ENCODE data around the gene P4HTM.

Gene P4HTM

DNA sequence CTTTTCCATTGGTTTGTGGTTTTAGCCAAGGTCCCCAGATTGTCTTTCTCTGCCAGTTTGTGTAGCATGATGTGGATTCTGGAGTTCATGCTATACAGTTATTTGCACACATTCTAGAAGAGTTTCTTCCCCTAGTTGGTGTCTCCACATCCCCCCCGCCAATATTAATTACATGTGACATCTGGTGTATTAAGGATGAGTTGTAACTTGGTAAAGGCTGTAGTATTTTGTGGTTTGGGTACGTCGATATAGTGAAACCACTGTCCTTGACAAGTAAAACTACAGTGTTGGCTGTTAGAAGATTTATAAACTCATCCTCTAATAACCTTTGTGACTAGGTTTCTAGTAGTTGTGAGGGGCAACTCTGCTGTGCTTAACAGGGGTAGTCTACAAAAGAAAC, 23.7 kb upstream of the P4HTM start:
- TF ChIP-seq, protein P1, sequence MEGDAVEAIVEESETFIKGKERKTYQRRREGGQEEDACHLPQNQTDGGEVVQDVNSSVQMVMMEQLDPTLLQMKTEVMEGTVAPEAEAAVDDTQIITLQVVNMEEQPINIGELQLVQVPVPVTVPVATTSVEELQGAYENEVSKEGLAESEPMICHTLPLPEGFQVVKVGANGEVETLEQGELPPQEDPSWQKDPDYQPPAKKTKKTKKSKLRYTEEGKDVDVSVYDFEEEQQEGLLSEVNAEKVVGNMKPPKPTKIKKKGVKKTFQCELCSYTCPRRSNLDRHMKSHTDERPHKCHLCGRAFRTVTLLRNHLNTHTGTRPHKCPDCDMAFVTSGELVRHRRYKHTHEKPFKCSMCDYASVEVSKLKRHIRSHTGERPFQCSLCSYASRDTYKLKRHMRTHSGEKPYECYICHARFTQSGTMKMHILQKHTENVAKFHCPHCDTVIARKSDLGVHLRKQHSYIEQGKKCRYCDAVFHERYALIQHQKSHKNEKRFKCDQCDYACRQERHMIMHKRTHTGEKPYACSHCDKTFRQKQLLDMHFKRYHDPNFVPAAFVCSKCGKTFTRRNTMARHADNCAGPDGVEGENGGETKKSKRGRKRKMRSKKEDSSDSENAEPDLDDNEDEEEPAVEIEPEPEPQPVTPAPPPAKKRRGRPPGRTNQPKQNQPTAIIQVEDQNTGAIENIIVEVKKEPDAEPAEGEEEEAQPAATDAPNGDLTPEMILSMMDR (IDR thresholded peaks at IDR 0.05; ENCODE audit: control extremely low read depth, extremely low read depth, low read depth, missing control alignments): no peak
- ChIA-PET CTCF (interaction anchor here (0.7 to 2.0 kb wide), 2 partner anchors 9 to 22 kb away, joined by 3 to 4 read pairs; no protein-coding TSS in a partner anchor), POLR2A (no interaction called here)

DNA sequence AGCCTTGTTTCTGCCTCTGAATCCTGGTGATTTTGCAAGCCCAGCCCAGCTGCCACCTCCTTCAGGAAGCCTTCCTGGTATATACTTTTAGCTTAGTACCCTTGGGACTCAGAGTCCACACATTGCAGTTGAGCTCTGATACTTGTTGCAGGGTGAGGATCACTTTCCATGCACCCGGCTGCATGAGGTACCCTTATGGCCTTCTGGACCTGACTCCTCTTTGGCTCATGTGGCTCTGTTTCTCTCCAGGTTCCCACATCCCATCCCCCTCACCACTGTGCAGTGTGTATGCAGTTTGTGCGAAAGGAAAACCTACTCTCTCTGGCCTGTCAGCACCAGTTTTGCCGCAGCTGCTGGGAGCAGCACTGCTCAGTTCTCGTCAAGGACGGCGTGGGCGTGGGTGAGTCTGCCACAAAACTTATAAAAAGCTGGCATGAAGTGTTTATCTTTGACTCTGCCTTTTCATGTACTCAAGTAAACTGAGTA, 23.1 kb upstream of the P4HTM start:
- TF ChIP-seq, protein P1 (IDR thresholded peaks at IDR 0.05; ENCODE audit: control extremely low read depth, extremely low read depth, low read depth, missing control alignments): no peak
- DNase-seq (ENCODE audit: extremely low spot score): no peak
- ChIA-PET CTCF (interaction anchor here (0.7 to 2.0 kb wide), 2 partner anchors 8 to 22 kb away, joined by 3 to 4 read pairs; no protein-coding TSS in a partner anchor), POLR2A (no interaction called here)

More for the DNA sequence above, 23.7 kb upstream of the P4HTM start:
- DNase-seq (ENCODE audit: extremely low spot score): no peak

DNA sequence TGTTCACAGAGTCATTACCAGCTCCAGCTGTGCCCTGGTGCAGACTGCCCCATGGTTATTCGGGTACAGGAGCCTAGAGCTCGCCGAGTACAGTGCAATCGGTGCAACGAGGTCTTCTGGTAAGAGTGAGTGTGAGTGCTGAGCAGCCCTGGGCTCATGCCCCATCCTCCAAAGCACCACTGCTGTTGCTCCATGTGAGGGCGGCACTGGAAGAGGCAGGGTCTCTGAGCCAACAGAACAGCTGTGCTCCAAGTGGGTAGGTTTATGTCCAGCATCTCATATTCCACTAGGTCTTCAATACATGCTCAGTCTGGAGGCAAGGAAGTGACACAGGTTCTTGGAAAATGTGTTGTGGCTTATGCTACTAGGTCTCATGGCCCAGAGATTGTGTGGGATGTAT, 19.5 kb upstream of the P4HTM start:
- TF ChIP-seq, protein P1 (IDR thresholded peaks at IDR 0.05; ENCODE audit: control extremely low read depth, extremely low read depth, low read depth, missing control alignments): no peak
- ChIA-PET CTCF (interaction anchor here (1.2 to 6.9 kb wide), 4 partner anchors 11 to 51 kb away, joined by 4 to 65 read pairs (median 6); partner anchors contain the start of genes ARIH2 and P4HTM), POLR2A (no interaction called here)
- DNase-seq (ENCODE audit: extremely low spot score): no peak

DNA sequence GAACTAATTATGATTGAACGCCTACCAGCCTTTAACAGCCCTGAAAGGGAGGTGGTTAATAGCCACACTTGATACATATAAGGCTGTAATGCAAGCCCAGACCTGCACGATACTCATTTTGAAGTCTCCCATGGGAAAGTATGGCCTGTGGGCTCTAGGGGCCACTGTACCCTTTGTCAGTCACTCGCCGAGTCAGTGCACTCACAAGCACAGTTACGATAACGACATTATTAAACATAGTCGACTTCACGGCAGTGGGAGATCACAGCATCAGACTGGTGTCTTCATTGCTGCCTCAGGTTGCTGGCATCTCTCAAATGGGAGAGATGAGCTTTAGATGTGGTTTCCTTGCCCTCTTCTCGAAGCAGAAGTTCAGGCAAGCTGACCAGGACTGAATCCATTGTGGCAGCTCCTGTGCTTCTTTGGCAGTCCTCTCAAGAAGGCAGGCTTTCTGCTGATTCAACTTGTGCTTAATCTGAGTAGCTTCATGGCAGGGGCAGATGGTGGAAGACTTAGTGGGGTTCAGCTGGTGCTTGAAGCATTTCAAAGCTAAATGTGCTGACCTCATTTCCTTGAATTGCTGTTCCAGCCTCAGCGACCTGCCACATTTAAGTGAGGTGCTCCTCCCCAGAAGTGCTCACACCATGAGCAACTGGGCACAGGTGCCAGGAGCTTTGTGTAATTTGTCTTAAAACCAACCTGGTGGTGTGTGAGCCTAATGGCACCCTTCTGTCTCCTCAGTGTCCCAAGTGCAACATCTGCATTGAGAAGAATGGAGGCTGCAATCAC, 15.8 kb upstream of the P4HTM start:
- CTCF ChIA-PET: interaction anchor here (1.0 to 6.9 kb wide), 7 partner anchors 9 to 234 kb away, joined by 3 to 65 read pairs (median 3); partner anchors contain the start of gene P4HTM

DNA sequence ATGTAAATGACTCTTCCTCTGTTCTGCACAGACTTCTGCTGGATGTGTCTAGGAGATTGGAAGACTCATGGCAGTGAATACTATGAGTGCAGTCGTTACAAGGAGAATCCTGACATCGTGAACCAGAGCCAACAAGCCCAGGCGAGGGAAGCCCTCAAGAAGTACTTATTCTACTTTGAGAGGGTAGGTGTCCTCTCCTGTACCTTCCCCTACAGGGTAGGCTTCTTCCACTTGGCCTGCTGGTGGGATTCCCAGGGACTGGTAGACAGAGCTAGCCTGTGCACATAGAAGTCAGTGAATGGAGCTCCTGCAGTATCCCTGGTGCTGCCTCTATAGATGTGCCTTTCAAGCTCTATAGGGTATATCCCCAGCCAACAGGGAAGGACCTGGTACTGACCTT, 10.6 kb upstream of the P4HTM start:
- ChIA-PET CTCF (interaction anchor here (0.9 kb wide), 1 partner anchor 58 kb away, joined by 3 read pairs; no protein-coding TSS in a partner anchor), POLR2A (no interaction called here)
- DNase-seq (ENCODE audit: extremely low spot score): no peak
- TF ChIP-seq, protein P1 (IDR thresholded peaks at IDR 0.05; ENCODE audit: control extremely low read depth, extremely low read depth, low read depth, missing control alignments): no peak

More for the DNA sequence above, 15.8 kb upstream of the P4HTM start:
- no peak for DNase-seq (ENCODE audit: extremely low spot score)
- TF ChIP-seq, protein P1 (IDR thresholded peaks at IDR 0.05; ENCODE audit: control extremely low read depth, extremely low read depth, low read depth, missing control alignments): no peak
- POLR2A ChIA-PET: no interaction called here

DNA sequence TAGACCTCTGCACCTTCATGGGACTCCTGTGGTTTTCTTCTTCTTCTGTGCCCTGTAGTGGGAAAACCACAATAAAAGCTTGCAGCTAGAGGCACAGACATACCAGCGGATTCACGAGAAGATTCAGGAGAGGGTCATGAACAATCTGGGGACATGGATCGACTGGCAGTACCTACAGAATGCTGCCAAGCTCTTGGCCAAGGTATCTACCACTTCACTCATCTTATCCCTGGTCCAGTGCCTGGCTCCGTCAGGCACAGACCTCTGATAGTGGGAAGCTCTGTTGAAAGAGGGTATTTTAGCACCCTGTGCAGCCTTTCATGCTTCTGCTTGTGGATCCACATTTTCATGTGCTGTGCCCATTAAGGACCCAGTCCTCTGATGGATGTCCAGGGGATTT, 9.7 kb upstream of the P4HTM start:
- ChIA-PET CTCF (interaction anchor here (0.9 kb wide), 1 partner anchor 57 kb away, joined by 3 read pairs; no protein-coding TSS in a partner anchor), POLR2A (interaction anchor here (0.7 kb wide), 1 partner anchor 1592 kb away, joined by 4 read pairs; no protein-coding TSS in a partner anchor)
- TF ChIP-seq, protein P1 (IDR thresholded peaks at IDR 0.05; ENCODE audit: control extremely low read depth, extremely low read depth, low read depth, missing control alignments): no peak
- no peak for DNase-seq (ENCODE audit: extremely low spot score)

Measured in GM10248 (cell line).